ENCODE measurements around the gene SPDYE3.

DNA sequence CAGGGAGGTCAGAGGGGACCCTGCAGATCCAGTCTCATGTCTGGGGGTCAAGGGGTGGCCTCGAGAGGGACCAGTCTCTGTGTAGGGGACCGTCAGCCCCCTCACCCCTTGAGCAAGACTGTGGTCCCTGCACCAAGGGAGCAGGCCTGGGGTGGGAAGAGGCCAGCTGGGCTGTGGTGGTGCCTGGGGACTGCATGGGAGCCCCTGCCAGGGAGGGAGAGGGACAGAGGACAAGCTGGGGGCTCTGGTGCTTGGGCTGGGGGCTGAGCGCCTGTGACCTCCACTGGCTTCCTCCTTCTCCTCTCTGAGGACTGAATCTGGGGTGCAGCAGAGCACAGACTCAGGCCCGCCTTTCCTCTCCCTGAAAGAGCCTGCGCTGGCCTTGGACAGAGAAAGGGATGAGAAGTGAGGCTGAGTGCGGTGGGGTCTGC lies 49.6 kb downstream of the SPDYE3 start:
- TF ChIP-seq, protein P1, sequence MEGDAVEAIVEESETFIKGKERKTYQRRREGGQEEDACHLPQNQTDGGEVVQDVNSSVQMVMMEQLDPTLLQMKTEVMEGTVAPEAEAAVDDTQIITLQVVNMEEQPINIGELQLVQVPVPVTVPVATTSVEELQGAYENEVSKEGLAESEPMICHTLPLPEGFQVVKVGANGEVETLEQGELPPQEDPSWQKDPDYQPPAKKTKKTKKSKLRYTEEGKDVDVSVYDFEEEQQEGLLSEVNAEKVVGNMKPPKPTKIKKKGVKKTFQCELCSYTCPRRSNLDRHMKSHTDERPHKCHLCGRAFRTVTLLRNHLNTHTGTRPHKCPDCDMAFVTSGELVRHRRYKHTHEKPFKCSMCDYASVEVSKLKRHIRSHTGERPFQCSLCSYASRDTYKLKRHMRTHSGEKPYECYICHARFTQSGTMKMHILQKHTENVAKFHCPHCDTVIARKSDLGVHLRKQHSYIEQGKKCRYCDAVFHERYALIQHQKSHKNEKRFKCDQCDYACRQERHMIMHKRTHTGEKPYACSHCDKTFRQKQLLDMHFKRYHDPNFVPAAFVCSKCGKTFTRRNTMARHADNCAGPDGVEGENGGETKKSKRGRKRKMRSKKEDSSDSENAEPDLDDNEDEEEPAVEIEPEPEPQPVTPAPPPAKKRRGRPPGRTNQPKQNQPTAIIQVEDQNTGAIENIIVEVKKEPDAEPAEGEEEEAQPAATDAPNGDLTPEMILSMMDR (IDR thresholded peaks at IDR 0.05; ENCODE audit: low read depth, low read length): no peak
- no peak for TF ChIP-seq POLR2A (IDR thresholded peaks at IDR 0.05; ENCODE audit: extremely low read depth, insufficient read length)
- TF ChIP-seq, protein P2, sequence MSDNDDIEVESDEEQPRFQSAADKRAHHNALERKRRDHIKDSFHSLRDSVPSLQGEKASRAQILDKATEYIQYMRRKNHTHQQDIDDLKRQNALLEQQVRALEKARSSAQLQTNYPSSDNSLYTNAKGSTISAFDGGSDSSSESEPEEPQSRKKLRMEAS (IDR thresholded peaks at IDR 0.05; ENCODE audit: low read depth, low read length): no peak

All from NB4 (cell line).